ENCODE measurements around the gene CHAD. TPM values are rescaled to one million over a fixed set of nuclear protein-coding genes. Genes with fewer than 3 reads are reported as not detected.

CHAD gene
- polyA plus RNA-seq, 1 experiment: not detected

DNA sequence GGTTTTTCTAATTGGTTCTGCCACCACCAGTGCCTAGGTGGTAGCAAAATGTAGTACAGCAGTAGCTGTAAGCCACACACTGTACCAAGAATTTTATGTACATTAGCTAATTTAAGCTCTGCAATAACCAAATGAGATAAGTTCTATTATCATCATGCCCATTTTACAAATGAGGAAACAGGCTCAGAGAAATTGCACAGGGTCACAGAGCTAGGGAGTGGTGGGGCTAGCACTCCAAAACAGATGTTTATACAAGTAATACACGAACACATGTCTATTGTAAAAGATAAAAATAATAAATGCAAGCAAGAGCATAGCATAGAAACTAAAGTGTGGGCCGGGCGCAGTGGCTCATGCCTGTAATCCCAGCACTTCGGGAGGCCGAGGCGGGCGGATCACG is 23.5 kb upstream of the CHAD start:
- CTCF ChIA-PET: interaction anchor here (1.5 kb wide), 2 partner anchors 9 to 13 kb away, joined by 4 to 7 read pairs; partner anchors contain the start of gene RSAD1

DNA sequence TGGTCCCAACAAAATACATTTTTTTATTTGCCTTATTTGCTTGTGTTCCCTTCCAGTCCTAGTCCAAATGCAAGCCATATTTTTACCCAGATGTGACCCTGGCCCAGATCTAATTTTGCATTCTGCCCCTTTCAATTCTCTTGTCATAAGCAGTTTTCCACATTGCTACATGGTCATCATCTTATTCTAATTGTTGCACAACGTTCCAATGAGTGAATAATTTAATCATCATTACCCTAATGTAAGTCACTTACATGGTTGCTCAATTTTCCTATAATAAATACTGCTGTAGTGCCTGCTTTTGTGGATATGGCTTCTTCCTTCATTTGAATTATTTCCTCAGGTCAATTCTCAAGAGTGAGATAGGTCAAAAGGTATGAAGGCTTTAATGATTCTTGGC is 22.8 kb upstream of the CHAD start:
- CTCF ChIA-PET: interaction anchor here (1.1 to 1.5 kb wide), 2 partner anchors 12 to 13 kb away, joined by 4 to 5 read pairs; partner anchors contain the start of gene RSAD1
- POLR2A ChIA-PET: no interaction called here
- Histone ChIP-seq H3K4me3 (ENCODE audit: low read depth, low read length) (no peak overlapping the region), H3K27me3 (ENCODE audit: control insufficient read depth, insufficient read depth, low read length) (no peaks in the 10 kb centered on the region), H3K36me3 (ENCODE audit: control insufficient read depth, insufficient read depth, low read length) (no peaks in the 10 kb centered on the region; the same call in 1 of the 2 replicates)
- TF ChIP-seq, protein P1, sequence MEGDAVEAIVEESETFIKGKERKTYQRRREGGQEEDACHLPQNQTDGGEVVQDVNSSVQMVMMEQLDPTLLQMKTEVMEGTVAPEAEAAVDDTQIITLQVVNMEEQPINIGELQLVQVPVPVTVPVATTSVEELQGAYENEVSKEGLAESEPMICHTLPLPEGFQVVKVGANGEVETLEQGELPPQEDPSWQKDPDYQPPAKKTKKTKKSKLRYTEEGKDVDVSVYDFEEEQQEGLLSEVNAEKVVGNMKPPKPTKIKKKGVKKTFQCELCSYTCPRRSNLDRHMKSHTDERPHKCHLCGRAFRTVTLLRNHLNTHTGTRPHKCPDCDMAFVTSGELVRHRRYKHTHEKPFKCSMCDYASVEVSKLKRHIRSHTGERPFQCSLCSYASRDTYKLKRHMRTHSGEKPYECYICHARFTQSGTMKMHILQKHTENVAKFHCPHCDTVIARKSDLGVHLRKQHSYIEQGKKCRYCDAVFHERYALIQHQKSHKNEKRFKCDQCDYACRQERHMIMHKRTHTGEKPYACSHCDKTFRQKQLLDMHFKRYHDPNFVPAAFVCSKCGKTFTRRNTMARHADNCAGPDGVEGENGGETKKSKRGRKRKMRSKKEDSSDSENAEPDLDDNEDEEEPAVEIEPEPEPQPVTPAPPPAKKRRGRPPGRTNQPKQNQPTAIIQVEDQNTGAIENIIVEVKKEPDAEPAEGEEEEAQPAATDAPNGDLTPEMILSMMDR (IDR thresholded peaks at IDR 0.05; ENCODE audit: insufficient read depth, low read depth, low read length): no peak
- DNase-seq (ENCODE audit: low read depth): no peak

More for the DNA sequence above, 23.5 kb upstream of the CHAD start:
- Histone ChIP-seq H3K4me3 (ENCODE audit: low read depth, low read length) (no peak overlapping the region), H3K27me3 (ENCODE audit: control insufficient read depth, insufficient read depth, low read length) (no peaks in the 10 kb centered on the region), H3K36me3 (ENCODE audit: control insufficient read depth, insufficient read depth, low read length) (no peaks in the 10 kb centered on the region; the same call in 1 of the 2 replicates)
- DNase-seq (ENCODE audit: low read depth): no peak
- TF ChIP-seq, protein P1 (IDR thresholded peaks at IDR 0.05; ENCODE audit: insufficient read depth, low read depth, low read length): no peak
- POLR2A ChIA-PET: no interaction called here

DNA sequence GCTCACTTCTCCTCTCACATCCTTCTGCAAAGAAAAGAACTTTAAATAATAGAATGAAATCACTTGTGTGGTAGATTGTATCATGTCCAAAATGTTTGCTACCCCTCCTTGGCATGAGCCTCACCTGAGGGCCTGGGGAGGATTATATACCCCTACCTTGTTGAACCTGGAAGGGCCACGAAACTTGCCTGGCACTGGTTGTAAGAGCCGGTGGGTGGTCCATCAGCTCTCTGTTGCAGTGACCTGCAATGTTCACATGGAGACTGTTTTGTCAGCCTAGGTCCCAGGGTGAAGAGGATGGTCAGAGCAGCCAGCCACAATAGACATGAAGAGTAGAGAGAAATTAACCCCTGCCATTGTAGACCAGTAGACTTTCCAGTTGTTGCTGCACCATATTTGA is 20.2 kb upstream of the CHAD start:
- TF ChIP-seq, protein P1 (IDR thresholded peaks at IDR 0.05; ENCODE audit: insufficient read depth, low read depth, low read length): no peak
- DNase-seq (ENCODE audit: low read depth): no peak
- Histone ChIP-seq H3K36me3 (ENCODE audit: control insufficient read depth, insufficient read depth, low read length) (peaks cover 5% of the 10 kb centered on the region), H3K4me3 (ENCODE audit: low read depth, low read length) (no peak overlapping the region), H3K27me3 (ENCODE audit: control insufficient read depth, insufficient read depth, low read length) (no peaks in the 10 kb centered on the region)
- CTCF ChIA-PET: interaction anchor here (1.0 to 5.0 kb wide), 4 partner anchors 9 to 353 kb away, joined by 3 to 22 read pairs (median 6); no protein-coding TSS in a partner anchor
- POLR2A ChIA-PET: no interaction called here

DNA sequence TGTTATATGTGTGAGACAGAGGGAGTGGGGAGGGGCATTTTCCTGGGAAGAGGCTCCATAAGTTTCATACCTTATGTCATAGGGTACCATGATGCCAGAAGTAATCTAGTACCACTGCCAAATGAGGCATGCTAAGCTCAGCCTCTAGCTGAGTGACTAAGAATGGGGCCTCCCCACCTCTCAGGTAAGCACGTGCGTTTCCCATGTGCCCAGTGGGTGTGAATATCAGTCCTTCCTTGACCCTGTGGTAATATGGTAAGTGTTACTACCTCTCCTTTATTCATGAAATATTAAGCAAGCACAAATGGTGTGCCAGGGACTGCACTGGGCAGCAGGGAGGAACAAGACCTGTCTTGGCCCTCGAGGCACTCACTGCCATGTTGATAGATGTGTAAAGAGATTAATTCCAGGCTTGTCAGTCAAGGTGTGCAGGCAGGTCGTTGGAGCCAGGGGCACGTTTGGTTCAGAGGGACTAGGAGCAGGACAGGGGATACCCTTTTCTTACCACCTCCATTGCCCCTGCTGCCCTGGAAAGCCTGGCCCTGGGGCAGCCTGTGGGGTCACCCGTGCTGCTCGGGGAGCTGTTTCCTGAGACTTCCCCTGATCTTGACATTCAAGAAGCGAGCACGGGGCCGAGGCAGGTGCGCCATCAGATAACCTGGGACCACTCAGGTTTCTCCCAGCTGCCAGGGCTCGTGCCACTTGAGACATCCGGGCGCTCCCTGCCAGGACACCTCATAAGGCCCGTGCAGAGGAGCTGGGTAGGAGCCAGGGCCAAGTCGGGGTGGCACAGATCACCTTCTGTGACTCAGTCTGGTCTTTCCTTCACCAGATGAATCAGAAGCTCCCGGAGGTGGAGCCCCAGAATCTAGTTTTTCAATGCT is 18.8 kb upstream of the CHAD start:
- Histone ChIP-seq H3K27me3 (ENCODE audit: control insufficient read depth, insufficient read depth, low read length) (no peaks in the 10 kb centered on the region), H3K36me3 (ENCODE audit: control insufficient read depth, insufficient read depth, low read length) (peaks cover 10% of the 10 kb centered on the region), H3K4me3 (ENCODE audit: low read depth, low read length) (no peak overlapping the region)
- TF ChIP-seq, protein P1 (IDR thresholded peaks at IDR 0.05; ENCODE audit: insufficient read depth, low read depth, low read length): no peak
- POLR2A ChIA-PET: no interaction called here
- CTCF ChIA-PET: interaction anchor here (0.9 to 5.0 kb wide), 3 partner anchors 8 to 63 kb away, joined by 3 to 22 read pairs (median 8); no protein-coding TSS in a partner anchor
- no peak for DNase-seq (ENCODE audit: low read depth)

DNA sequence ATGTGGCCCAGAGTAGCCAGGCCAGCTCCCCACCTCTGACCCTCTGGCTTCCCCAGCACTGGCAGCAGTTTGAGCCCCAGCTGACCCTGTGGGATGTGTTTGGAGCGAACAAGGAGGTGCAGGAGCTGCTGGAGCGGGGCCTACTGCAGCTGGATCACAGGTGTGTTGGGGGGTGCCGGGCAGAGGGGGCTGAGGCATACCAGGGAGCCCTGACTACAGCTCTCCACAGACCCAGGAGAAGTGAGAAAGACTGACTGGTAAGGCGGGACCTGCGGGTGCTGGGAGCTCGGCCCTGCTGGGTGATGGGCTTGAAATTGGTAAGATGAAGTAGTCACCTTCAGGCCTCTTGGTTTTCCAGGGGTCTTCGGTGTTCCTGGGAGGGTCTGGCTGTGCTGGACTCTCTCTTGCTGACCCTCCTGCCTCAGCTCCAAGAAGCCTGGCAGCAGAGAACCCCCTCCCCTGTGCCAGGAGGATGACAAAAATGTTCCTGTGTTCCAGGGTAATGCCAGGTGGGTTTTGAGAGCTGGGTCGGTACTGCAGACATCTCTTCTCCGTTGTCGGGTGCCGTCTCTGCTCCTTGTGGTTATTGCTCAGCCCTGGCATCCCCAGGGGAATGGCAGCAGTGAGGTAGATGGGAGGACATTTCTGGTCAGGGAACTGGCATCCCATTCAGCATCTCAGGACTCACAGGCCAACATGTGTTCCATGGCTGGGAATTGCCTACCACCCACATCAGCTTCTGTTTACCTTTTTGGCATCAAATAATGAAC is 15.9 kb upstream of the CHAD start:
- ChIA-PET CTCF (interaction anchor here (1.1 to 5.0 kb wide), 8 partner anchors 17 to 217 kb away, joined by 3 to 22 read pairs (median 8); no protein-coding TSS in a partner anchor), POLR2A (no interaction called here)
- TF ChIP-seq, protein P1 (IDR thresholded peaks at IDR 0.05; ENCODE audit: insufficient read depth, low read depth, low read length): no peak
- no peak for DNase-seq (ENCODE audit: low read depth)
- Histone ChIP-seq H3K36me3 (ENCODE audit: control insufficient read depth, insufficient read depth, low read length) (peaks cover 10% of the 10 kb centered on the region), H3K27me3 (ENCODE audit: control insufficient read depth, insufficient read depth, low read length) (no peaks in the 10 kb centered on the region), H3K4me3 (ENCODE audit: low read depth, low read length) (no peak overlapping the region)
